Right ventricle myocardium superior (tissue), 1 donor: ENCODE data around the gene PPFIBP2. TPM values are rescaled to one million over a fixed set of nuclear protein-coding genes. Genes with fewer than 3 reads are reported as not detected.

Source experiments
- ATAC-seq: fragments of 200-7000 bp; cut with Tn5 transposase; one replicate; pipeline ENCODE4 v1.9.1; 2020; ENCODE audit warnings: mild to moderate bottlenecking; ENCODE audit not compliant: poor library complexity
- DNase-seq: peaks from one replicate; pipeline ENCODE4 v3.0.0-alpha.2; 2020
- intact Hi-C: fragments of 100-400 bp; cut with DNase I; formaldehyde crosslinking; loops from one replicate; pipeline ENCODE4 v1.11.2; 2022
- total RNA-seq: library from RNA; stranded (reverse); fragmentation: NEBNext Ultra II Directional; extraction: Animal tissue kit (Norgen Biotek cat#: 25700); gene quantifications from one replicate; pipeline ENCODE4 v1.2.1, GENCODE V29; 2021
- donor health status: DM: no; HTN: yes; CAD: no; lungs with severe emphysema.

PPFIBP2 gene
- total RNA-seq, 1 donor from 2014 or later = 26.5 TPM

GRCh38 chr11:7538466-7539454 is 25.0 kb downstream of the PPFIBP2 start:
- intact Hi-C loops = no loop called here
- ATAC-seq = no peak
- DNase-seq = no peak

- DNase-seq (no peak), ATAC-seq (no peak)
- intact Hi-C loops = no loop called here
These were observed 27.2 kb downstream of the PPFIBP2 start for GRCh38 chr11:7540830-7541555.

GRCh38 chr11:7543302-7543701 is 29.5 kb downstream of the PPFIBP2 start:
- DNase-seq (no peak), ATAC-seq (peak; percentile 77)
- intact Hi-C loops = no loop called here

GRCh38 chr11:7544021-7544420 is 30.2 kb downstream of the PPFIBP2 start:
- DNase-seq (no peak), ATAC-seq (no peak)
- intact Hi-C loops = no loop called here

GRCh38 chr11:7545611-7546010 is 31.8 kb downstream of the PPFIBP2 start:
- intact Hi-C loops = no loop called here
- DNase-seq (no peak), ATAC-seq (no peak)

GRCh38 chr11:7546324-7546791 is 32.6 kb downstream of the PPFIBP2 start:
- intact Hi-C loops = no loop called here
- DNase-seq (no peak), ATAC-seq (no peak)

GRCh38 chr11:7547687-7548086 is 33.9 kb downstream of the PPFIBP2 start:
- no peak for ATAC-seq
- intact Hi-C loops = no loop called here
- DNase-seq = no peak

GRCh38 chr11:7548659-7549274 is 35.0 kb downstream of the PPFIBP2 start:
- peak; percentile 54 for ATAC-seq
- DNase-seq = no peak
- intact Hi-C loops = no loop called here

GRCh38 chr11:7549681-7550080 is 35.9 kb downstream of the PPFIBP2 start:
- DNase-seq = no peak
- intact Hi-C loops = no loop called here
- ATAC-seq = no peak

- DNase-seq = no peak
These were observed 37.8 kb downstream of the PPFIBP2 start for GRCh38 chr11:7551571-7551970.

GRCh38 chr11:7552666-7553065 is 38.9 kb downstream of the PPFIBP2 start:
- no peak for DNase-seq
- intact Hi-C loops = no loop called here
- no peak for ATAC-seq

More at GRCh38 chr11:7551571-7551970, 37.8 kb downstream of the PPFIBP2 start:
- no peak for ATAC-seq
- intact Hi-C loops = no loop called here

GRCh38 chr11:7555052-7555699 is 41.4 kb downstream of the PPFIBP2 start:
- DNase-seq = peak; percentile 89
- ATAC-seq = peak; percentile 94
- intact Hi-C loops = no loop called here

- intact Hi-C loops = no loop called here
- peak; percentile 60 for ATAC-seq
- DNase-seq = no peak
These were observed 44.2 kb downstream of the PPFIBP2 start for GRCh38 chr11:7558046-7558445.

GRCh38 chr11:7559398-7560283 is 45.8 kb downstream of the PPFIBP2 start:
- intact Hi-C loops = no loop called here

GRCh38 chr11:7561562-7561961 is 47.8 kb downstream of the PPFIBP2 start:
- DNase-seq (no peak), ATAC-seq (no peak)
- intact Hi-C loops = no loop called here

More at GRCh38 chr11:7559398-7560283, 45.8 kb downstream of the PPFIBP2 start:
- DNase-seq (no peak), ATAC-seq (no peak)

- ATAC-seq = no peak
- no peak for DNase-seq
- intact Hi-C loops = no loop called here
These were observed 49.5 kb downstream of the PPFIBP2 start for GRCh38 chr11:7563281-7563680.

GRCh38 chr11:7564803-7565202 is 51.0 kb downstream of the PPFIBP2 start:
- intact Hi-C loops = no loop called here
- DNase-seq = no peak
- ATAC-seq = no peak

- DNase-seq = no peak
- intact Hi-C loops = no loop called here
- no peak for ATAC-seq
These were observed 53.5 kb downstream of the PPFIBP2 start for GRCh38 chr11:7567311-7567710.
